ENCODE measurements around the gene SORBS1. TPM values are rescaled to one million over a fixed set of nuclear protein-coding genes. Genes with fewer than 3 reads are reported as not detected.

The SORBS1 gene
- total RNA-seq, 1 donor from 2014 or later, result 5.1 TPM

GRCh38 chr10:95304463-95304862, 256.7 kb downstream of the SORBS1 start:
- H3K27ac ChIP-seq (ENCODE audit: low read depth, low read length), result no peak overlapping the region
- H3K4me3 ChIP-seq (ENCODE audit: insufficient read depth, low read depth, low read length), result no peak overlapping the region
- no peaks in the 10 kb centered on the region for H3K9me3 ChIP-seq (ENCODE audit: insufficient read depth, low read depth, low read length)
- H4K20me1 ChIP-seq (ENCODE audit: insufficient read depth, low read length), result no peaks in the 10 kb centered on the region
- H3K9ac ChIP-seq (ENCODE audit: low read length), result no peak overlapping the region
- no peak overlapping the region for H3K4me3 Mint-ChIP-seq (ENCODE audit: unreplicated experiment)
- peaks cover 20% of the 10 kb centered on the region for H3K4me1 ChIP-seq (ENCODE audit: insufficient read depth, low read length)
- no peaks in the 10 kb centered on the region for H3K9me3 Mint-ChIP-seq (ENCODE audit: unreplicated experiment)
- FAIRE-seq (no peak), DNase-seq (ENCODE audit: low read depth) (no peak)
- H3K4me1 Mint-ChIP-seq (ENCODE audit: low read depth, unreplicated experiment), result peaks cover 17% of the 10 kb centered on the region
- H2AFZ ChIP-seq (ENCODE audit: low read depth, low read length), result no peak overlapping the region
- no peak overlapping the region for H3K4me2 ChIP-seq (ENCODE audit: low read length)
- no peak for TF ChIP-seq EZH2 (IDR thresholded peaks at IDR 0.05; ENCODE audit: insufficient read depth, low read length)
- TF ChIP-seq CTCF (IDR thresholded peaks at IDR 0.05; ENCODE audit: insufficient read depth, low read depth, low read length), result no peak
- no peaks in the 10 kb centered on the region for H3K36me3 ChIP-seq (ENCODE audit: insufficient read depth, low read length)
- no peaks in the 10 kb centered on the region for H3K27me3 Mint-ChIP-seq (ENCODE audit: low read depth, unreplicated experiment)
- H3K27me3 ChIP-seq (ENCODE audit: insufficient read depth, low read length), result no peaks in the 10 kb centered on the region
- H3K36me3 Mint-ChIP-seq (ENCODE audit: low read depth, unreplicated experiment), result no peaks in the 10 kb centered on the region
- no peak overlapping the region for H3K27ac Mint-ChIP-seq (ENCODE audit: unreplicated experiment)
- no peaks in the 10 kb centered on the region for H3K79me2 ChIP-seq (ENCODE audit: insufficient read depth, low read length)

DNA sequence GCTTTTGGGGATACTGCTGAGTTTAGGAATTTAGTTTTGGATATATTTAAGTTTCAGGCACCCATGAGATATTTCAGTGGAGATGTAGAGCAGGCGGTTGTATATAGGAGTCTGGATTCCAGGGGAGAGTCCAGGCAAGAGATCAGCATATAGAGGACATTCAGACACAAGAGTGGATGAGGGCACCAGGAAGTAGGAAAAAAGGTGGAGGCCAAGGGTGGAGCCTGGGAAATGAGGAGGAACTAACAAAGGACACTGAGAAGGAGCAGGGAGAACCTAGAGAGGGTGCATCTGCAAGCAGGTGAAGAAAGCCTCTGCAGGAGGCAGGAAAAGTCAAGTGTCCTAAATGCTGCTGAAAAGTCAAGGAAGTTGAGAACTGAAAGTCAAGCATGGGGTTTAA, 257.2 kb downstream of the SORBS1 start:
- Histone ChIP-seq H3K4me1 (ENCODE audit: insufficient read depth, low read length) (peaks cover 17% of the 10 kb centered on the region), H3K27me3 (ENCODE audit: insufficient read depth, low read length) (no peaks in the 10 kb centered on the region), H3K27ac (ENCODE audit: low read depth, low read length) (no peak overlapping the region), H3K4me2 (ENCODE audit: low read length) (no peak overlapping the region), H3K4me3 (ENCODE audit: insufficient read depth, low read depth, low read length) (no peak overlapping the region), H3K9me3 (ENCODE audit: insufficient read depth, low read depth, low read length) (no peaks in the 10 kb centered on the region), H3K9ac (ENCODE audit: low read length) (no peak overlapping the region), H3K79me2 (ENCODE audit: insufficient read depth, low read length) (no peaks in the 10 kb centered on the region), H2AFZ (ENCODE audit: low read depth, low read length) (no peak overlapping the region), H4K20me1 (ENCODE audit: insufficient read depth, low read length) (no peaks in the 10 kb centered on the region), H3K36me3 (ENCODE audit: insufficient read depth, low read length) (no peaks in the 10 kb centered on the region)
- no peak for FAIRE-seq
- TF ChIP-seq CTCF (IDR thresholded peaks at IDR 0.05; ENCODE audit: insufficient read depth, low read depth, low read length) (no peak), EZH2 (IDR thresholded peaks at IDR 0.05; ENCODE audit: insufficient read depth, low read length) (no peak)
- H3K36me3 Mint-ChIP-seq (ENCODE audit: low read depth, unreplicated experiment), result no peaks in the 10 kb centered on the region
- DNase-seq (ENCODE audit: low read depth), result no peak
- H3K4me3 Mint-ChIP-seq (ENCODE audit: unreplicated experiment), result no peak overlapping the region
- H3K4me1 Mint-ChIP-seq (ENCODE audit: low read depth, unreplicated experiment), result peaks cover 12% of the 10 kb centered on the region
- no peaks in the 10 kb centered on the region for H3K9me3 Mint-ChIP-seq (ENCODE audit: unreplicated experiment)
- H3K27ac Mint-ChIP-seq (ENCODE audit: unreplicated experiment), result no peak overlapping the region
- no peaks in the 10 kb centered on the region for H3K27me3 Mint-ChIP-seq (ENCODE audit: low read depth, unreplicated experiment)

GRCh38 chr10:95303535-95303934, 257.6 kb downstream of the SORBS1 start:
- FAIRE-seq (no peak), DNase-seq (ENCODE audit: low read depth) (peak; percentile 30)
- Histone ChIP-seq H2AFZ (ENCODE audit: low read depth, low read length) (peak overlapping the region; percentile 32), H4K20me1 (ENCODE audit: insufficient read depth, low read length) (no peaks in the 10 kb centered on the region), H3K27me3 (ENCODE audit: insufficient read depth, low read length) (no peaks in the 10 kb centered on the region), H3K4me3 (ENCODE audit: insufficient read depth, low read depth, low read length) (no peak overlapping the region), H3K9me3 (ENCODE audit: insufficient read depth, low read depth, low read length) (no peaks in the 10 kb centered on the region), H3K9ac (ENCODE audit: low read length) (no peak overlapping the region), H3K36me3 (ENCODE audit: insufficient read depth, low read length) (no peaks in the 10 kb centered on the region), H3K27ac (ENCODE audit: low read depth, low read length) (no peak overlapping the region), H3K4me2 (ENCODE audit: low read length) (no peak overlapping the region), H3K4me1 (ENCODE audit: insufficient read depth, low read length) (peaks cover 14% of the 10 kb centered on the region), H3K79me2 (ENCODE audit: insufficient read depth, low read length) (no peaks in the 10 kb centered on the region)
- no peak overlapping the region for H3K27ac Mint-ChIP-seq (ENCODE audit: unreplicated experiment)
- H3K9me3 Mint-ChIP-seq (ENCODE audit: unreplicated experiment), result no peaks in the 10 kb centered on the region
- H3K4me1 Mint-ChIP-seq (ENCODE audit: low read depth, unreplicated experiment), result peaks cover 9% of the 10 kb centered on the region
- TF ChIP-seq CTCF (IDR thresholded peaks at IDR 0.05; ENCODE audit: insufficient read depth, low read depth, low read length), result no peak
- no peak for TF ChIP-seq EZH2 (IDR thresholded peaks at IDR 0.05; ENCODE audit: insufficient read depth, low read length)
- no peaks in the 10 kb centered on the region for H3K27me3 Mint-ChIP-seq (ENCODE audit: low read depth, unreplicated experiment)
- no peak overlapping the region for H3K4me3 Mint-ChIP-seq (ENCODE audit: unreplicated experiment)
- no peaks in the 10 kb centered on the region for H3K36me3 Mint-ChIP-seq (ENCODE audit: low read depth, unreplicated experiment)

Measured in astrocyte (in vitro differentiated cells and primary cell).